ENCODE data around the gene ATG2B.

DNA sequence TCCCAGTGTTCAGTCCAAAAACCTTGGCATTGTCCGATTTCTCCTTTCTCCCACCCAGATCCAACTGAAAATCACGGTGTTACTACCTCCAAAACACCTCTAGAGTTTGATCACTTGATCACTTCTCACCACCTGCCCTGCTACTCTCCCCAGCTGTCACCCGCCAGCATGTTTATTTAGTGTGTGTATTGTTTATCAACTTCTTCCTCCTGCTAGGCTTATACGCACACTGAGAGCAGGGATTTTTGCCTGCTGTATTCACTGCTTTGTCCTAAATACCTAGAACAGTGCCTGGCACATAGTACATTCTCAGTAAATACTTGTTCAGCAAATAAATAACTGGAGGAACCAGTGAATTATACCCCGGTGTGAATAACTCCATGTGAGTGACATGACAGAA lies 102.1 kb downstream of the ATG2B start:
- TF ChIP-seq POLR2AphosphoS5 (IDR thresholded peaks at IDR 0.05; ENCODE audit: low read length): no peak
- no peak for TF ChIP-seq YY1 (IDR thresholded peaks at IDR 0.05; ENCODE audit: low read depth, low read length)
- no peak for TF ChIP-seq GATAD2B (conservative IDR thresholded peaks at IDR 0.05; ENCODE audit: low read depth)
- TF ChIP-seq EZH2 (IDR thresholded peaks at IDR 0.05; ENCODE audit: borderline replicate concordance, control insufficient read depth, low read depth, low read length): no peak
- TF ChIP-seq CTCF (IDR thresholded peaks at IDR 0.05 in 2 of 3, conservative IDR thresholded peaks at IDR 0.05 in 1 of 3; ENCODE audit: control insufficient read depth in 2 of 3, extremely low read depth in 1 of 3, insufficient read depth in 1 of 3, low read depth in 3 of 3, low read length in 3 of 3): no peak
- no peak for TF ChIP-seq BRCA1 (IDR thresholded peaks at IDR 0.05; ENCODE audit: low read depth, low read length)
- no peak for TF ChIP-seq GABPA (IDR thresholded peaks at IDR 0.05; ENCODE audit: low read depth)
- no peak for TF ChIP-seq SP1 (IDR thresholded peaks at IDR 0.05; ENCODE audit: low read depth, low read length)
- TF ChIP-seq CREM (IDR thresholded peaks at IDR 0.05; ENCODE audit: low read depth): no peak
- TF ChIP-seq, protein P1, sequence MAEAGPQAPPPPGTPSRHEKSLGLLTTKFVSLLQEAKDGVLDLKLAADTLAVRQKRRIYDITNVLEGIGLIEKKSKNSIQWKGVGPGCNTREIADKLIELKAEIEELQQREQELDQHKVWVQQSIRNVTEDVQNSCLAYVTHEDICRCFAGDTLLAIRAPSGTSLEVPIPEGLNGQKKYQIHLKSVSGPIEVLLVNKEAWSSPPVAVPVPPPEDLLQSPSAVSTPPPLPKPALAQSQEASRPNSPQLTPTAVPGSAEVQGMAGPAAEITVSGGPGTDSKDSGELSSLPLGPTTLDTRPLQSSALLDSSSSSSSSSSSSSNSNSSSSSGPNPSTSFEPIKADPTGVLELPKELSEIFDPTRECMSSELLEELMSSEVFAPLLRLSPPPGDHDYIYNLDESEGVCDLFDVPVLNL (IDR thresholded peaks at IDR 0.05; ENCODE audit: low read depth, low read length): no peak
- no peak for TF ChIP-seq RBBP5 (conservative IDR thresholded peaks at IDR 0.05)
- no peak for TF ChIP-seq MTA3 (IDR thresholded peaks at IDR 0.05; ENCODE audit: borderline replicate concordance, low read length)
- no peak for TF ChIP-seq ZNF24 (IDR thresholded peaks at IDR 0.05)
- TF ChIP-seq TCF7 (IDR thresholded peaks at IDR 0.05; ENCODE audit: borderline replicate concordance): no peak
